MM.1S (cell line): ENCODE measurements around the gene ANXA2.

Experiments used
- DNase-seq: peaks from one replicate; pipeline ENCODE4 v3.0.0-alpha.2; 2015
- H2AFZ ChIP-seq: fragments of 300-600 bp; sonication (generic); 2 replicates; pipeline ENCODE4 v1.6.0; 2016; ENCODE audit warnings: antibody characterized with exemption, low read length
- H3F3A ChIP-seq: fragments of 300-600 bp; sonication (generic); 2 replicates; pipeline ENCODE4 v1.6.1; 2016; ENCODE audit warnings: mild to moderate bottlenecking, antibody characterized with exemption, low read length, moderate library complexity, mixed read lengths; ENCODE audit not compliant: insufficient read depth
- H3K27ac ChIP-seq: fragments of 300-600 bp; sonication (generic); 2 replicates; pipeline ENCODE4 v1.5.1; 2016; ENCODE audit warnings: mild to moderate bottlenecking, low read length
- H3K27me3 ChIP-seq: fragments of 300-600 bp; sonication (generic); replicated peaks from 2 replicates; pipeline ENCODE4 v1.6.0; 2016; ENCODE audit warnings: low read length; ENCODE audit not compliant: insufficient read depth
- H3K36me3 ChIP-seq: fragments of 300-600 bp; sonication (generic); replicated peaks from 2 replicates; pipeline ENCODE4 v1.6.1; 2016; ENCODE audit warnings: mild to moderate bottlenecking, low read length, mixed read lengths; ENCODE audit not compliant: insufficient read depth
- H3K4me1 ChIP-seq: fragments of 300-600 bp; sonication (generic); 2 replicates; pipeline ENCODE4 v1.6.1; 2016; ENCODE audit warnings: low read length, mixed read lengths
- H3K4me2 ChIP-seq: fragments of 300-600 bp; sonication (generic); 2 replicates; pipeline ENCODE4 v1.6.0; 2016; ENCODE audit warnings: low read depth, low read length
- H3K4me3 ChIP-seq: fragments of 300-600 bp; sonication (generic); 2 replicates; pipeline ENCODE4 v1.5.1; 2016; ENCODE audit warnings: low read length, mixed read lengths
- H3K79me2 ChIP-seq: fragments of 300-600 bp; sonication (generic); 2 replicates; pipeline ENCODE4 v1.6.1; 2016; ENCODE audit warnings: mixed run types, low read length, mixed read lengths
- H3K9ac ChIP-seq: fragments of 300-600 bp; sonication (generic); 2 replicates; pipeline ENCODE4 v1.6.1; 2016; ENCODE audit warnings: low read length, mixed read lengths
- H3K9me2 ChIP-seq: fragments of 300-600 bp; sonication (generic); replicated peaks from 2 replicates; pipeline ENCODE4 v1.6.1; 2016; ENCODE audit warnings: mild to moderate bottlenecking, low read length, mixed read lengths; ENCODE audit not compliant: insufficient read depth
- H3K9me3 ChIP-seq: fragments of 300-600 bp; sonication (generic); replicated peaks from 2 replicates; pipeline ENCODE4 v1.6.1; 2016; ENCODE audit warnings: mild to moderate bottlenecking, low read length, mixed read lengths; ENCODE audit not compliant: insufficient read depth
- H4K20me1 ChIP-seq: fragments of 300-600 bp; sonication (generic); 2 replicates; pipeline ENCODE4 v1.6.1; 2016; ENCODE audit warnings: mild to moderate bottlenecking, low read length, moderate library complexity, mixed read lengths; ENCODE audit not compliant: insufficient read depth
- CTCF ChIP-seq: fragments of 300-600 bp; sonication (generic); IDR thresholded peaks from 2 replicates; pipeline ENCODE4 v1.5.1; 2016; ENCODE audit warnings: antibody characterized with exemption, low read length, mixed read lengths
- EZH2 ChIP-seq: fragments of 300-600 bp; sonication (generic); optimal IDR thresholded peaks from 2 replicates; pipeline ENCODE3; 2017; ENCODE audit warnings: low read depth, mild to moderate bottlenecking, antibody characterized with exemption, low read length, mixed read lengths
- EZH2phosphoT487 ChIP-seq: fragments of 300-600 bp; sonication (generic); IDR thresholded peaks from 2 replicates; pipeline ENCODE4 v1.6.1; 2018; ENCODE audit warnings: antibody characterized with exemption, low read length

ANXA2 gene

GRCh38 chr15:60421544-60421943 is 23.8 kb upstream of the ANXA2 start:
- Histone ChIP-seq H3K4me1 (peaks cover 23% of the 10 kb centered on the region), H3K79me2 (no peaks in the 10 kb centered on the region), H4K20me1 (no peaks in the 10 kb centered on the region), H3K9me2 (no peaks in the 10 kb centered on the region), H3F3A (peaks cover 5% of the 10 kb centered on the region; the same call in 1 of the 2 replicates), H3K27ac (no peak overlapping the region), H3K4me2 (no peak overlapping the region), H3K36me3 (no peaks in the 10 kb centered on the region), H3K9ac (no peak overlapping the region), H2AFZ (no peak overlapping the region), H3K9me3 (no peaks in the 10 kb centered on the region), H3K27me3 (no peaks in the 10 kb centered on the region), H3K4me3 (no peak overlapping the region)
- TF ChIP-seq EZH2phosphoT487, result no peak
- no peak for TF ChIP-seq CTCF
- no peak for TF ChIP-seq EZH2
- DNase-seq, result no peak

DNA sequence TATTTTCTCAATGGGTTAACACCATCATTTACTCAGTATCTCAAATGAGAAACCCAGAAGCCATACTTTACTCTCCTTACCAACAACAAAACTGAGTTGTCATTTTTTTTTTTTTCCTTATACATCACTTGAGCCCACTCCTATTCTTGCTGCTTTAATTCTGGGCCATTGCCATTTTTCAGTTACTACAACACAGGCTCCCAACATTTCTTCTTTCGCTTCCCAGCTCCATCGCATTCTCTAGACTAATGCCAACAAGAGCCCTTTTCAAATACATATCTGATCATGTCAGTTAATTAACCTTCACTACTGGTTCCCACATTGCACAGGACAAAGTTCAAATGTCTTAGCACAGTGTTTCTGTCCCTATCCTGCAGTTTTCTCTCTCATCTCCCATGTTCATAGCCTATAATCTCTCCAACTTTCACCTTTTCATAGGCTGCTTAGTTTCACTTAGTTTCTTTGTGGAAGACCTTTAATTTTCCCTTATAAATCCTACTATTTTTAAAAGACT is 22.5 kb upstream of the ANXA2 start:
- Histone ChIP-seq H2AFZ (no peak overlapping the region), H3K9ac (no peak overlapping the region), H3K79me2 (no peaks in the 10 kb centered on the region), H3K27me3 (no peaks in the 10 kb centered on the region), H3F3A (peaks cover 5% of the 10 kb centered on the region; the same call in 1 of the 2 replicates), H3K4me1 (peaks cover 23% of the 10 kb centered on the region), H4K20me1 (no peaks in the 10 kb centered on the region), H3K9me2 (no peaks in the 10 kb centered on the region), H3K4me2 (no peak overlapping the region), H3K9me3 (no peaks in the 10 kb centered on the region), H3K4me3 (no peak overlapping the region), H3K27ac (no peak overlapping the region), H3K36me3 (no peaks in the 10 kb centered on the region)
- no peak for TF ChIP-seq EZH2phosphoT487
- no peak for TF ChIP-seq EZH2
- no peak for TF ChIP-seq CTCF
- no peak for DNase-seq

DNA sequence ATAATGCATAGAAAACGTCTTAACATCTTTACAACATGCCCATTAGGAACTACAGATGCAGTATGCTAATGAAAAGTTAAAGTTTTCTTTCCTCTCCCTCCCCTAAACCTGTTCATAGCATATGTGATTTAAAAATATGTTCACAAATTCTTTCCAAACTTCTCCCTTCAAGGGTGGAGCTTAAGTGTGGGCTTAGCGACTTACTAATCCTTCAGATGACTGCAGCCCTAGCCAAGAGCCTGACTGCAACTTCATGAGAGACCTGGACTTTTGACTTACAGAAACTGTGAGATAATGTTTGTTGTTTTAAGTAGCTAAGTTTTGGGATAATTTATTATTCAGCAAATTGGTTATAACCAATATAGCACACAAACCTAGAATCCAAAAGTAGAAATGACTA is 22.0 kb upstream of the ANXA2 start:
- Histone ChIP-seq H3K4me3 (no peak overlapping the region), H3K27ac (no peak overlapping the region)
- DNase-seq, result no peak

More for the DNA sequence above, 22.0 kb upstream of the ANXA2 start:
- Histone ChIP-seq H3K79me2 (no peaks in the 10 kb centered on the region), H3K36me3 (no peaks in the 10 kb centered on the region), H3K9me2 (no peaks in the 10 kb centered on the region), H3F3A (peaks cover 5% of the 10 kb centered on the region; the same call in 1 of the 2 replicates), H3K4me2 (no peak overlapping the region), H3K27me3 (no peaks in the 10 kb centered on the region), H3K9ac (no peak overlapping the region), H4K20me1 (no peaks in the 10 kb centered on the region), H2AFZ (no peak overlapping the region), H3K4me1 (peaks cover 19% of the 10 kb centered on the region), H3K9me3 (no peaks in the 10 kb centered on the region)
- TF ChIP-seq CTCF, result no peak
- no peak for TF ChIP-seq EZH2phosphoT487
- TF ChIP-seq EZH2, result no peak
